GM19324 (cell line): ENCODE measurements around the gene BFSP2.

Source experiments
- ATAC-seq: cut with Tn5 transposase; IDR thresholded peaks from one replicate; pipeline ENCODE4 v1.9.1; 2021; ENCODE audit warnings: mild to moderate bottlenecking, moderate library complexity; ENCODE audit not compliant: unreplicated experiment, low FRiP score

Gene BFSP2

DNA sequence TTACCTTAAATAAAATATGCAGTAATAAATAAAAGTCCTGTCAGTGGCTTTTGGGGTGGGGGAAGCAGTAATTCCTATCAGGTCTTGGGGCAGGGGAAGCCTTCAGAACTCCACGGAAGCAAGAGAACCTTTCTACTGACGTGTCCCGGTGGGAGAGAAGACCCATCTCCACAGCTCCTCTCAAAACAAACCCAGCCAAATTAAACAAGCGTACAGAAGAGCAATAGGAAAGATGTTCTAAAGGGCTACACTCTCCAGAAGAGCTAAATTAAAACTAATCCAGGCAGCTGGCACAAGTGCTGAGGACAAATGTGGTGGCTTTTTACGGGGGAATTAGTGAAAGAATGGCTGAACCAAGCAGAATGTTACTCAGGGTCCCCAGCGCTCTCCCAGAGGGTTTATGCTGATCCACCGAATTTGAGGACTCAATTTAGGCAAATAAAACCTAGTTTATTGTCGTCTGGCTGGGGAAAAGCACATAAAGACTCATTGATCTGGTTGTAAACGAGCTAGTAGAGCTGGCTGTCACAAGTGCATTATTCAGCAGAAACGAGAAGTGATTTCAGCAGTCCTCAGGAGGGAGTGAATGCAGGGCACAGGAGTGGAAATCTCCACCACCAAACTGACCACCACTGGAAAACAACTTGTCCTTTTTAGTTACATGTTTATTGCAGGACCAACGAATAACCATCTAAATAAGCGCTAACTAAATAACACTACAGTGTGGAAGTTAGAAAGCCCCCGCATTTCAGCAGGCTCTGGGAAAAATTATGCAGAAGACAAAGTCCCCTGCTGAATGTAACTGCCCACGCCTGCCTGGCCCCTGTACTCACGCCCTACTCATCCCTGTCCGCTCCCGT is 13.5 kb downstream of the BFSP2 start:
- ATAC-seq: no peak

DNA sequence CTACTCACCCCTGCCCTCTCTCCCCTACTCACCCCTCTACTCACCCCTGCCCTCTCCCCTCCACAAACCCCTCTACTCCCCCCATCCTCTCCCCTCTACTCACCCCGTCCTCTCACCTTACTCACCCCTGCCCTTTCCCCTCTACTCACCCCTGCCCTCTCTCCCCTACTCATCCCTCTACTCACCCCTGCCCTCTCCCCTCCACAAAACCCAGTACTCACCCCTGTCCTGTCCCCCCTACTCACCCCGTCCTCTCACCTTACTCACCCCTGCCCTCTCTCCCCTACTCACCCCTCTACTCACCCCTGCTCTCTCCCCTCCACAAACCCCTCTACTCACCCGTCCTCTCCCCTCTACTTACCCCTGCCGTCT is 14.2 kb downstream of the BFSP2 start:
- ATAC-seq: no peak

DNA sequence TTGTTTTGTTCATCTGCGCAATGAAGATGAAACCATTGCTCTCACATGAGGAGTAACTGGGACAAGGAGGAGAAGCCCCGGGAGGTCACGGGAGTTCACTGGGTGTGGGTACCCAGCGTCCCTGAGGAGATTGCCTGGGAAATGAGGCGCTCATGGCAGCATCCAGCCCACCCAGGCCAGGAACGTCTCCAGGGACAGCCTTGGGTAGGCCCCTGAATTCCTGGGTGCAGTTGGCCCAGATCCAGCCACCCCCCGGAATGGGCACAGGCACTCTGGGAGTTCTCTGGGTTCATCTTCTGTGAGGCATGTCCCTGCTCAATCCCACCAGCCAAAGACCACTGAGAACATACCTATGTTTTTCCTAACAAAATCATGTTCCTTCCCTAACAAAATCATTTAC is 18.5 kb downstream of the BFSP2 start:
- ATAC-seq: no peak

DNA sequence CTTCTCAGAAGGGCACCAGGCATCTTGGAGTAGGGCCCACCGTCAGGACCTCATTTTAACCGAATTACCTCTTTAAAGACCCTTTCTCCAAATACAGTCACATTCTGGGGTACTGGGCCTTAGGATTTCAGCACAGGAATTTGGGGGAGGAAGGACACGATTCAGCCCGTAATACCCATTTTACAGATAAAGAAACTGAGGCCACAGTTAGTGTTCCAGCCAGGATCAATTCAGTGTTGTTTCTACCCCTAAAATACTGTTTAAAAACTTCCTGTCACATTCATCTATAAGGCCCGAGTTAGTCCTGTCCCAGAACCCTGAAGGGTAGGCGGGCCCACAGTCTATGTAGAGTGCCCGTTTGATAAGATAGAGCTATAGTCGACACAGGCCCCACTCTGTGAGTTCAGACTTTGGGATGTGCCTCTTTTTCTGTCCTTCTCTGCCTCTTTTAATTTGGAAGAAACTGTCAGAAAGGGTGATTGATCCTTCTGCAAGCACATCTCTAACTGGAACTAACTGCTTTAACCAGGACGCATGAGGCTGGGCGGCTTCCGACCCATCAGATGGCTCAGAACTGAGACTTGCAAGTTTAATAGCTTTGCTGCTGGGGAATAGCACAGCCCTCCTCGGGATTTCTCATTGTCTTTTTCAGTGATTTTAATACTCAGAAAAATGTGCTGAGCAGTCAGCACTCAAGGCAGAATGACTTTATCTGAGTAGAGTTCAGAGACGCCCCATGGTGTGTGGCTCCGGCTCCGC is 19.5 kb downstream of the BFSP2 start:
- no peak for ATAC-seq

DNA sequence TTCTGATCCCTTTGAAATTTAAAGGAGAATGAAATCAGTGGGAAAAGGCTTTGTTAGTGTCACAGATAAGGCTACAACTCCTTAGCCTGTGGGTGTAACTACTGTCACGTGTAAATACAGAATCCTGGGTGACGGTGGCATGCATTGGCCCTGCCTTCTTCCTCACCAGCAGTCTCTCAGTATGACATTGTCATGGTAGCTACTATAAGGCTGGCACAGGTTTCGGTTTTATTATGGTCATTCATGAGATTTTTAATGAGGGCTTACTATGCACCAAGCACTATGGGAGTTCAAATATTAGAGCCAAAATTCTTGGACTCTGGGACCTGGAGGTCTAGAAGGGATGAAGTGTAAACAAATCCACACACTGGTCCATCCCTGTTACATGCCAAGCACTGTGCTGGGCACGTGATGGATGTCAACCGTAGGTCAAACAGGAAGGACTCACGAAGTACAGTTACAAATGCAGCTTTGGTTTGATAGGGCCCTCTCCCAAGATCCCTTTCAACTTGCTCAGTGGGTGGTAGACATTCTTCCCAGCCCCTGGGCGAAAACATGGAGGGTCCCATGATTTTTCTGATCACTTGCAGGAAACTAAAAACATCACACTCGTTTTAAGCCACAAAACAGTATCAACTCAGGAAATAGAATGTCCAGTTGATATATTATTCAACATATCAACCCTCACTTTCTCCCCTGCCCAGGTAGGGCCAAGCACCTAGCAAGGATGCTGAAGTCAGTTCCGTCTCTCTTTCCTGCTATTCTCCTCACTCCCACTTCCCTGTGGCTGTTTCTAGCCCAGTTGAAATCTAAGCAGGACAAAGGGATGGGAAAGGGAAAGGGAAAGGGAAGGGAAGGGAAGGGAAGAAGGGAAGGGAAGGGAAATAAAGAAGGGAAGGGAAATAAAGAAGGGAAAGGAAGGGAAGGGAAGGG is 25.3 kb downstream of the BFSP2 start:
- peak; percentile 41 for ATAC-seq

DNA sequence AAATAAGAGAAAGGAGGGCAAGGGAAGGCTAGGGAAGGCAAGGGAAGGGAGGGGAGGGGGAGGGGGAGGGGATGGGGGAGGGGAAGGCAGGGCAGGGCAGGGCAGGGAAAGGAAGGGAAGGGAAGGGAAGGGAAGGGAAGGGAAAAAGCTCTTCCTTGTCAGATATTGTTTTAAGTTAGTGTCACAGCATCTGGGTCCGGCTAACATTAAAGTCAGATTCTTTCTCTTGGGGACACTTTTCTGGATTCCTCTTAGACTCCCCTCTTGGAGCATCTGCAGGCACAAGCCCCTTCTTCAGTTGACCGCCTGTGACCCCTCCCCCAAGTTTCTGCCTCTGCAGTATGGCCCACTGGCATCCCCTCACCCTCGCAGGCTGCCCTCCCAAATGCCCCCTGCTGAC is 26.0 kb downstream of the BFSP2 start:
- ATAC-seq: no peak

DNA sequence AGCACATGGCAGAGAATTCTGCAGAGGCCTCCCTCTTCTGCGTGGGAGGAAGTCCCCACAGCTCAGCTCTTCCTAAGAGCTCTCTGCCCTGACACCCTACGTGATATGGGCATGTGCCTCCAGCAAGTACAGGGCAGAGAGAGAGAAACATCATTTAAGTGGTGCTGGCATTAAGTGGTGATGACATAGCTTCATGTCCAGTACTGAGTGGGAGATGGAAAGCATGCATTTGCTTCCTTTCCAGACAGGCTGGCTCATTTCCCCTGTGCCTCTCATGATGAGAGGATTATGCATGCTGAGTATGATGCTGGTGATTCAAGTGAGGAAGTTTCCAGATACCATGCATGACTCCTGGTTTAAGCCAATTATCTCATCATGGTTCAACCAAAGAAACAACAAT is 26.9 kb downstream of the BFSP2 start:
- no peak for ATAC-seq

DNA sequence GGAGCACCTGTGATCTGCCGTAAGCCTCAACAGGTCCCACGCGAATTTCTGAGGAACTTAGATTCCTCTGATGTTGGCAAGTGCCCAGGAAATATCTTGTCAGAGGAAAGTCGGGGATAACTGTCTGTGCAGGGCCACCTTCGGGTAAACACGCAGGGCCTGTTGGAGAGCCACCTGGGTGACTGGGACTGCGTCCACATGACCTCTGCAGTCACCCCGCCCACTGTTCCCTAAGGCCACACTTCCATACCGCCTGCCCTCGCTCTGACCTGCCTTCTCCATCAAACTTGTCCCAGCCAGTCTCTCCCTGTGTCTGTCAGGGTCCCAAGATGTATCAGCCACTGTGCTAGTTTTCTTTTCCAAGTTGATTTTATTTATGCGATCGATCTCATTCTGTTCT is 28.7 kb downstream of the BFSP2 start:
- no peak for ATAC-seq

DNA sequence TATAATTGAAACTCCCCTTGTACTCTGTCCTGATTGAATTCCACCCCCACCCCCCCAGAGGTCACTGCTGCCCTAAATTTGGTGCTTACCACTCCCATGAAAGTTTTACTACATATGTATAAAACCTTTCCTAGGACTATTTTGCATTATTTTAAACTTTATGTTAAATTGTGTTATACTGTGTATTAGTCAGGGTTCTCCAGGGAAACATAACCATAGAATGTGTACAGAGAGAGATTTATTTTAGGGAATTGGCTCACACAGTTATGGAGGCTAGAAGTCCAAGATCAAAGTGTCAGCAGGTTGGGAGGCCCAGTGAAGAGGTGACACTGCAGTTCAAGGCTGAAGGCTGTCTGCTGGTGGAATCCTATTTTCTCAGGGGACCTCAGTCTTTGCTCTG is 29.2 kb downstream of the BFSP2 start:
- no peak for ATAC-seq

DNA sequence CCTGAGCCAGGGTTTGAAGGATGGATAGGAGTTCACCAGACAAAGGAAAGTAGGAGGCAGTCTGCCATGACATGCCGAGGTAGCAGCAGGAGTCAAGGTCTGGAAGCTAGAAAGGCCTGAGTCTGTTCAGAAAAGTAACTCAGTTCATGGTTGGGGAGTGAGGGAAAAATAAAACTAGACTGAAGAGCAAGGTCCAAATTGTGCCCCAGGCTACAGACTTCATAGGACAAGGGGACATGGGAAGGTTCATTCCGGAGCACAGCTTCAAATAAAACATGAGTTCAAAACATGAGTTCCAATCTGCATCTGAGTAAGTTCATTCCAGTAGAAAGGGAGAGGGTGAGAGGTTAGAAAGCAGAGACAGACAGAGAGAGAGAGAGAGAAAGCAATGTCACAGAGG is 39.7 kb downstream of the BFSP2 start:
- no peak for ATAC-seq

DNA sequence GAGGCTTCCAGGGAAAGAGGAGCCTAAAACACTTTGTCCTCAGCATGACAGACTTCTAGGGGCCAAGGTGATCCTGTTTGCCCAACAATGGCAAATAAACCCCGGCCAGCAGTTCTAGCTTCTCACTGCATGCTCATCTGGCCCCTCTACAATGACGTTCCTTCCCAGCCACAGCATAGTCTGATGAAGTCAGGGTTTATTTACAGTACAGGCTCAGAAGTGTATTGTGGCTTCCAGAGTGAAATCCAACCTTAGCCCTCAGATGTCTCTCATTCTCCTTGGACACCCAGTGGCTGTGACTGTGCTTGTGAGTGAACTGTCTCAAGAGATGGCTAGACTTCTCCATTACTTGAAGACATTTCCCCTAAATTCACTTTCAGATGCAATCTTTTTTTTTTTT is 40.8 kb downstream of the BFSP2 start:
- no peak for ATAC-seq

DNA sequence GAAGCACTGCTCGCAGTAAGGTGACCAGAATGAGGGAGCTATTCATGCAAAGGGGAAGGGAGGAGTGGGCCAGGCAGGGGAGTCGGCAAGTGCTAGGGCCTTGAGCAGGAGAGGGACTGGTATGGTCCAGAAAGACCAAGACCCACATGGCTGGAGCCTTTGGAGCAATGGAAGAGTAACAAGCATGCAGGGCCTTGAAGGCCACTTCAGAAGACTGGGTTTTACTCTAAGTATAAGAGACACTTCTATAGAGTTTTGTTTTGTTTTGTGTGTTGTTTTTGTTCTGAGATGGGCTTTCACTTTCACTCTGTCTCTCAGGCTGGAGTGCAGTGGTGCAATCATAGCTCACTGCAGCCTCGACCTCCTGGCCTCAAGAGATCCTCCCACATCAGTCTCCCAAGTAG is 42.0 kb downstream of the BFSP2 start:
- peak; percentile 64 for ATAC-seq

DNA sequence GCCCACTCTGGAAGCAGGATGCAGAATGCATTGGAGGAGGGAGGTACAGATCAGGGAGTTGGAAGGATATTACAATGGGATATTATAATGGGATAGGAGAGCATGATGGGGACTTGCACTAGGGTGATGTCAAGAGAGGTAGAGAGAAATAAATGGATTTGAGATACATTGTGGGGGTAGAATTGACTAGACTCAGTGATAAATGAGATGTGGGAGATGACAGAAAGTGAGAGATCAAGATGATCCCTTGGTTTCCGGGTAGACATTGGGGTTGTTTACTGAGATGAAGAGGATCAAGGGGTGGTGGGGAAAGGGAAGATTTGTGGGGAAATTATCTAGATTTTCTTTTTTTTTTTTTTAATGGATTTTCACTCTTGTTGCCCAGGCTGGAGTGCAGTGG is 42.7 kb downstream of the BFSP2 start:
- no peak for ATAC-seq

DNA sequence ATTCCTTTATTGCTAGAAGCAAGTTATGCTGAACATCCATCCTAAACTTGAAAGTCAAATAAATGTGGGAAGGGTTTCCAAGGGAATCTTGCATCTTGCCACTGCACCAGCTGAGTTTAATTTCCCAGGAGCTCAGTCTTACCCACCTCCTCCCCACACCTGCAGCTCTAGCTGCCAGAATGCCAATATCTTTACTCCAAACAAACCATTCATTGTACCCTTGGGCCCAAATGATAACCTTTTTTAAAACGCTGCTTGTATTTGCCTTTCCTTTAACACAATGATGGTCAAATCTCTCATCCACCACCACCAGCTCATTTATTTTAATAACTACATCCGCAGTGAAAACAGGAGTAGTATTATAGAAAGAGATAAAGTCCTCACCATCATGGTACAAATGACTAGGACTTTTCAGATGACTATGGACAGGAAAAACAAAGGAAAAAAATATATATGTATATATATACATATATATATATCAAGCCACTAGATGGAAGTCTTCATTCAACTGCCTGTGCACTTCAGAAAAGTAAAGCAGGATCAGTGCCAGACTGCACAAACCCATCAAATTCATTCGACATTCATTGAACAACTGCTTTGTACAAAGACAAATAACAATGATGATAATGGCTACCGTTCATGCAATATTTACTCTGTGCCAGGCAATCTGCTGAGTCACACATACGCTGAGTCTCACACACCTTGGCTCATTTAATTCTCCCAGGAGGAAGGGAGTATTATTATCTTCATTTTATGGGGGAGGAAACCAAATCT is 44.0 kb downstream of the BFSP2 start:
- no peak for ATAC-seq

DNA sequence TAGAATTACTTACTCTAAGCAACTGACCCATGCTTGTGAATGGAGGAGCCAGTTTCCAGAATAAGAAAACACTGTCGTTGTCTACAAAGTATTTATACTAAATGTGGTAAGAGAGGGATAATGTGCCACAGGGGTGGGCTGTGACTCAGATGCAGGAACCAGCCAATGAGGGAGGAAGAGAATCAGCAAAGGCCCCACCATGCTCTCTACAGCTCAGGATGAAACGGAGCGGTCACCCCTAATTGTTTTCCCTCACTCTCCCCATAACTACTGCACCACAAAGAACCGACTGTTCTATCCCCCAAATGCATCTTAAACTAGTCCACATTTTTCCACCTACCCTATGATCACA is 44.5 kb downstream of the BFSP2 start:
- ATAC-seq: no peak

DNA sequence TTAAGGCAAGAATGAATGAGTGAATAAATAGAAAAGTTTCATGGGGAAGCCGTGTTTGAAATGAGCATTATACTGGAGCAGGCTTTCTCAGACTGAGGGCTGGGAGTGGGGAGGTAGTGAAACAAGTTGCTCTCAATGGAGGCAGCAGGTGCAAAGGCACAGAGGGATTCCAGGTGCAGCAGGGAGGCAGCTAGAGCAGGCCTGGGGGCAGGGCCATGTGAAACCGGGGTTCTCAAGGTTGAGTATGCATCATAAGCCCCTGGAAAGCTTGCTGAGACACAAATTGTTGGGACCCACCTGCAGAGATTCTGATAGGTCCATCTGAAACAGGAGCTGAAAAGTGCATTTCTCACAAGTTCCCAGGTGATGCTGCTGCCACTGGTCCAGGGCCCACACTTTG is 45.3 kb downstream of the BFSP2 start:
- no peak for ATAC-seq

DNA sequence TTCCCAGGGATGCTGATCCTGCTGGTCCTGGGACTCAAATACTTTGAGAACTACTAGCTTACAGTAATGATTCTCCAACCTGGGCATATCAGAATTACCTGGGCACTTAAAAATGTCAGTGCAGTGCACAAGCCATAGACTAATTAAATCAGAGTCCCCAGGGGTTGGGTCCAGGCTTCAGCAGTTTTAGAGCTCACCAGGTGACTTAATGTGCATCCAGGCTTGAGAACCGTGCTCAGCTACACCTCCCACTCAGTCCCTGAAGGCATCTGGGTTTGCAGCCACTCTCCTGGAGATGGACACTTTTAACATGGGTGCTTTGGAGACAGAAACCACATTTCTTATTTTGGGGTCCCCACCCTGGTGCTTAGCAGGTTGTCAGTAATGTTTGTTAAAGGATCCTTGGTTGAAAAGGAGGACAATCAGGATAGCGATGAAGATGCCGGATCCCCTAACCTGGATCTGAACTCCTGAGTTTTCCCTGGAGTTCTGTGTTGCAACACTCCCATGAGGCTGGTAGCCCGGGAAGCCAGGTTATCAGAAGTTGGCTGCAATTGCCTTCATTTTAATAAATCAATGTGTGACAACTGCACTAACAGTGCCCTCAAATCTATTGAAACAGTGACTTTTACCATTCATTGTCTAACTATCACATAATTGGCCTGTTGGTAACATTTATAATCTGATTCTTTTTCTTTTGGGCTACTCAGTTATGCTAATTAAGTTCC is 48.1 kb downstream of the BFSP2 start:
- ATAC-seq: peak; percentile 5

DNA sequence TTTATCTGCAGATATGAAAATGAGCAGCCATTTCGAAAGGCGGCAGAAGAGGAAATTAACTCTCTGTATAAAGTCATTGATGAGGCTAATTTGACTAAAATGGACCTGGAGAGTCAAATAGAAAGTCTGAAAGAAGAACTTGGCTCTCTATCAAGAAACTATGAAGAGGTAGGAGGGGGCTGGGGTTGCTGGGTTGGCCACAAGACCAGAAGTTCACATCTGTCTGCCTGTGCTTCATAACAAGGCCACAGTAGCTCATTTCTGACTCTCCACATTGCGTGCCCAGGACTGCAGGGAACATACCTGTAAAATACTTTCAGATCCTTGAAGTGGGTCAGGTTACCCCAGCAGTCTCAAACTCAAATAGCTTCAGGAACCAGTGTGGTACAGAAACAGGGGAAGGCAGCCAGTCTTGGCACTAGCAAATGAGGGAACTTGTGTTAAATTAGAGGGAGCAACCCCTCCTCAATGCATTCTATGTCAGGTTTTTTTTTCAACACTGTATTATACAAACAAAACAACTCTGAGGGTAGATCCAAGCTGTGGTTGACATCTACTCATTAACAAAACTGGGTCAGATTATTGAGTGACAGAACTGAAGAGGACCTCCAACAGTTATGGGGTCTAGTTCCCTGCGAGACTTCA is 48.7 kb downstream of the BFSP2 start:
- peak; percentile 90 for ATAC-seq

DNA sequence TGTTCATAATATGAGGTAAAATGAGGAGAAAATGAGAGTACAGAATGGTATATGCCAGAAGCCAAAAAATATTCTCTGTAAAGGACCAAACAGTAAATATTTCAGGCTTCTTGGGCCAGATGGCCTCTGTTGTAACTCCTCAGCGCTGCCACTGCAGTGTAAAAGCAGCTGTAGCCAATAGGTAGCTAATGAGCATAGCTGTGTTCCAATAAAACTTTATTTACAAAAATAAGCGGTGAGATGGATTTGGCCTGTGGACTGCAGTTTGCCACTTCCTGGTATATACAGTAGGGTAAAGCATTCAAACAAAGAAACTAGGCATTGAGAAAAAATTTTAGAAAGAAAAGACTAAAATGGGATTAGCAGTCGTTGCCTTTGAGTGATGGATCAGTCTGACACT is 51.5 kb downstream of the BFSP2 start:
- ATAC-seq: no peak
